Measurements from ENCODE around the gene ALDH1B1.

Gene ALDH1B1

DNA sequence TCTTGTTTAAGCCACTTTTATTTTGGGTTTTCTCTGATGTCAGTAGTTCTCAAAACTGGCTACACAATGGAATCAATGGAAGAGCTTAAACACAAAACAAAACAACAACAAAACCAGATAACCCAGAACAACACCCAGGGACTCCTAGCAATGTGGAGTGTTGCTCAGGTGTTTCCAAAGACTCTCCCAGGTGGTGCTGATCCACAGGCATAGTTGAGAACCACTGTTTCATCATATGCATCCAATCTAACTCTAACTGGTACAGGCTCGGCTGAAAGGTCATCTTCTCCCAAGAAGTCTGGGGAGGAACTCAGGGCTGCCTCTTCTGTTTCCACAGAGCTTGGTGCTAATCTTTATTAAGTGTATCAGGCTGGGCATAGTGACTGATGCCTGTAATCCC, 5.4 kb upstream of the ALDH1B1 start:
- Histone ChIP-seq H3K18ac (ENCODE audit: low read length) (no peak overlapping the region), H3K4me1 (ENCODE audit: control insufficient read depth, low read depth, low read length) (no peaks in the 10 kb centered on the region), H2BK5ac (ENCODE audit: low read length) (no peak overlapping the region), H4K8ac (ENCODE audit: low read depth, low read length) (no peak overlapping the region), H3K79me2 (ENCODE audit: control insufficient read depth, insufficient read depth, low read length) (no peaks in the 10 kb centered on the region), H3K27ac (ENCODE audit: low read depth, low read length) (no peak overlapping the region), H2AK5ac (ENCODE audit: low read length) (no peak overlapping the region), H4K5ac (ENCODE audit: low read length) (no peak overlapping the region), H3K27me3 (ENCODE audit: insufficient read depth, low read length, poor library complexity) (no peaks in the 10 kb centered on the region), H3K56ac (ENCODE audit: low read length) (no peak overlapping the region), H3K79me1 (ENCODE audit: low read length) (no peaks in the 10 kb centered on the region), H3K23ac (ENCODE audit: low read length) (no peak overlapping the region), H3K9ac (ENCODE audit: low read length) (no peak overlapping the region), H3K4me3 (ENCODE audit: low read length) (no peak overlapping the region), H3K4ac (ENCODE audit: low read depth, low read length) (no peak overlapping the region), H3K36me3 (ENCODE audit: control insufficient read depth, insufficient read depth, low read length) (no peaks in the 10 kb centered on the region), H2BK120ac (ENCODE audit: low read depth, low read length) (no peak overlapping the region), H2BK15ac (replicated peaks; ENCODE audit: low read depth) (no peak overlapping the region), H3K4me2 (ENCODE audit: low read length) (no peak overlapping the region)
- DNase-seq = no peak
- WGBS (ENCODE audit: extremely low coverage, insufficient coverage, low lambda C conversion rate) = no CpG with 5 or more reads among the region's 1 CpG

GRCh38 chr9:38387751-38388150, 4.8 kb upstream of the ALDH1B1 start:
- H3K27me3 ChIP-seq (ENCODE audit: insufficient read depth, low read length, poor library complexity) = no peaks in the 10 kb centered on the region
- WGBS (ENCODE audit: extremely low coverage, insufficient coverage, low lambda C conversion rate) = no CpG with 5 or more reads among the region's 4 CpGs
- H3K79me2 ChIP-seq (ENCODE audit: control insufficient read depth, insufficient read depth, low read length) = no peaks in the 10 kb centered on the region
- H2BK15ac ChIP-seq (replicated peaks; ENCODE audit: low read depth) = no peak overlapping the region
- H4K5ac ChIP-seq (ENCODE audit: low read length) = no peak overlapping the region
- H3K9ac ChIP-seq (ENCODE audit: low read length) = no peak overlapping the region
- H3K36me3 ChIP-seq (ENCODE audit: control insufficient read depth, insufficient read depth, low read length) = no peaks in the 10 kb centered on the region
- no peaks in the 10 kb centered on the region for H3K79me1 ChIP-seq (ENCODE audit: low read length)
- no peaks in the 10 kb centered on the region for H3K4me1 ChIP-seq (ENCODE audit: control insufficient read depth, low read depth, low read length)
- no peak overlapping the region for H3K56ac ChIP-seq (ENCODE audit: low read length)
- no peak overlapping the region for H4K8ac ChIP-seq (ENCODE audit: low read depth, low read length)
- H2BK5ac ChIP-seq (ENCODE audit: low read length) = no peak overlapping the region
- H3K18ac ChIP-seq (ENCODE audit: low read length) = no peak overlapping the region
- H3K4ac ChIP-seq (ENCODE audit: low read depth, low read length) = no peak overlapping the region
- H3K27ac ChIP-seq (ENCODE audit: low read depth, low read length) = no peak overlapping the region
- no peak for DNase-seq
- no peak overlapping the region for H2BK120ac ChIP-seq (ENCODE audit: low read depth, low read length)
- H3K23ac ChIP-seq (ENCODE audit: low read length) = no peak overlapping the region
- H3K4me3 ChIP-seq (ENCODE audit: low read length) = no peak overlapping the region
- no peak overlapping the region for H3K4me2 ChIP-seq (ENCODE audit: low read length)
- H2AK5ac ChIP-seq (ENCODE audit: low read length) = no peak overlapping the region

DNA sequence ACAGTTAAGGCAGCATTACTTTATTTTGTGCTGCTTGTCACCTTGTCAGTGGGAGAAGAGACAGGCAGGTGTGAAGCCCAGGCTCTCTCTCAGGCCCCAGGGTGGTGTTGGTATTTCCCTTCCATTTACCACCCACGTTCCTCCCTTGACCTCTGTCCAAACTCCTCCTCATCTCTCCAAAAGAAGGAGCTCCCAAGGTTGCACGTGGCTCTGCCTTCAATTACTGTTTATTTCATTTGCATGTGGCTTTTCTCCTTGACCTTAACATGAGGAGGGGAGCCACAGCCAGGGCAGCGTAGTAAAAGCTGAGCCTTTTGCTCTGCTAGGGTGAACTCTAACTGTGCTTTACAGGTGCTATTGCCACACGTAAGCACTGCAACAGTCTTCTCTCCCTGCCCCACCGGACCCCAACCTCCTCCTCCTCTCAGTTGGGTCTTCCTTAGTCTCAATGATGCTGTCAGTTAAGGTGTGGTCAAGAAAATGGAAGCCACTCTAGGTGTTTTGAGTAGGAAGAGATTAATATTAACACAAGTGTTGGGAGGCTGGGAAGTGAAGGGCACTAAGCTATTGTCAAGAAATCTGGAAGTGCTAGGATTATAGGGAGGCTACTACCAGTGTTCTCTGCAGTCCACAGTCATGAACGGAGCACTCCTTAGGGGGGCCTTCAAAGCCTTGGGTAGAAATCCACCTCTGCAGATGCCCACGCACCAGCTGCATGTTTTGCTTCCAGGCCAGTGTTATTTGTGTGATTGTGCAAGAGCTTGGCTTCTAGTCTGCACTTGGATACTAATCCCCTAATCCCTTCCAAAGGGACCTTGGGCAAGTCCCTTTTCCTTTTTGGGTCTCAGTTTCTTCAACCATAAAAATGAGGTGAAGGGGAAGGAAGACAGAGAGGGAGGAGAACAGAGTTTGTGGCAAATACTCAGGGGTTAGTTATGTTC, 3.9 kb upstream of the ALDH1B1 start:
- no peak for DNase-seq
- no peaks in the 10 kb centered on the region for H3K4me1 ChIP-seq (ENCODE audit: control insufficient read depth, low read depth, low read length)
- H3K23ac ChIP-seq (ENCODE audit: low read length) = no peak overlapping the region
- no peak overlapping the region for H3K4me3 ChIP-seq (ENCODE audit: low read length)
- peaks cover 4% of the 10 kb centered on the region for H3K79me2 ChIP-seq (ENCODE audit: control insufficient read depth, insufficient read depth, low read length)
- no peak overlapping the region for H3K56ac ChIP-seq (ENCODE audit: low read length)
- H3K4me2 ChIP-seq (ENCODE audit: low read length) = no peak overlapping the region
- no peak overlapping the region for H2BK15ac ChIP-seq (replicated peaks; ENCODE audit: low read depth)
- WGBS (ENCODE audit: extremely low coverage, insufficient coverage, low lambda C conversion rate) = no CpG with 5 or more reads among the region's 7 CpGs
- no peak overlapping the region for H4K8ac ChIP-seq (ENCODE audit: low read depth, low read length)
- H3K18ac ChIP-seq (ENCODE audit: low read length) = no peak overlapping the region
- no peak overlapping the region for H2AK5ac ChIP-seq (ENCODE audit: low read length)
- no peak overlapping the region for H3K9ac ChIP-seq (ENCODE audit: low read length)
- H2BK5ac ChIP-seq (ENCODE audit: low read length) = no peak overlapping the region
- peaks cover 1% of the 10 kb centered on the region for H3K79me1 ChIP-seq (ENCODE audit: low read length)
- H3K36me3 ChIP-seq (ENCODE audit: control insufficient read depth, insufficient read depth, low read length) = no peaks in the 10 kb centered on the region
- no peak overlapping the region for H3K4ac ChIP-seq (ENCODE audit: low read depth, low read length)
- no peak overlapping the region for H4K5ac ChIP-seq (ENCODE audit: low read length)
- H3K27me3 ChIP-seq (ENCODE audit: insufficient read depth, low read length, poor library complexity) = no peaks in the 10 kb centered on the region
- no peak overlapping the region for H2BK120ac ChIP-seq (ENCODE audit: low read depth, low read length)
- H3K27ac ChIP-seq (ENCODE audit: low read depth, low read length) = no peak overlapping the region

DNA sequence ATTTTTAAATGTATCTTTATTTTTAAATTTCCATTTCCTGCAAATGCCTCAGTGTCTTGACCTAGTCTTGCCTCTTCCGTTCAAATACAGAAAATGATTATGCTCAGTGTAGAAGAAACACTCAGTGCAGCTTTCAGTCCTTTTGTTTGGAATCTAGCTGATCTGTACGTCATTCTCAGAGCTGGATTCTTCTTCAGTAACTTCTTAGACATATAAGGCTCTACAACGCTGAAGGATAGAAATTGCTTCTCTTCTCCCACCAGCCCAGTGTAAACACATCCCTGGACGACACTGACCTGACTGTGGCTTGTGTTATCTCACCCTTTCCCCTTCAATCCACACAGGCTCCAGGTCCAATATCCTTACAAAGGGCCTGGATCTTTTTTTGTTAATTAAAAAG, 3.2 kb upstream of the ALDH1B1 start:
- Histone ChIP-seq H3K27ac (ENCODE audit: low read depth, low read length) (no peak overlapping the region), H3K56ac (ENCODE audit: low read length) (no peak overlapping the region), H3K4me2 (ENCODE audit: low read length) (no peak overlapping the region), H3K27me3 (ENCODE audit: insufficient read depth, low read length, poor library complexity) (no peaks in the 10 kb centered on the region), H4K5ac (ENCODE audit: low read length) (no peak overlapping the region), H3K18ac (ENCODE audit: low read length) (no peak overlapping the region), H2AK5ac (ENCODE audit: low read length) (no peak overlapping the region), H3K79me2 (ENCODE audit: control insufficient read depth, insufficient read depth, low read length) (peaks cover 4% of the 10 kb centered on the region), H3K9ac (ENCODE audit: low read length) (no peak overlapping the region), H3K4ac (ENCODE audit: low read depth, low read length) (no peak overlapping the region), H2BK5ac (ENCODE audit: low read length) (no peak overlapping the region), H4K8ac (ENCODE audit: low read depth, low read length) (no peak overlapping the region), H3K4me3 (ENCODE audit: low read length) (no peak overlapping the region), H3K36me3 (ENCODE audit: control insufficient read depth, insufficient read depth, low read length) (no peaks in the 10 kb centered on the region), H2BK120ac (ENCODE audit: low read depth, low read length) (no peak overlapping the region), H2BK15ac (replicated peaks; ENCODE audit: low read depth) (no peak overlapping the region), H3K23ac (ENCODE audit: low read length) (no peak overlapping the region), H3K79me1 (ENCODE audit: low read length) (peaks cover 2% of the 10 kb centered on the region), H3K4me1 (ENCODE audit: control insufficient read depth, low read depth, low read length) (no peaks in the 10 kb centered on the region)
- WGBS (ENCODE audit: extremely low coverage, insufficient coverage, low lambda C conversion rate) = no CpG with 5 or more reads among the region's 4 CpGs
- DNase-seq = no peak

DNA sequence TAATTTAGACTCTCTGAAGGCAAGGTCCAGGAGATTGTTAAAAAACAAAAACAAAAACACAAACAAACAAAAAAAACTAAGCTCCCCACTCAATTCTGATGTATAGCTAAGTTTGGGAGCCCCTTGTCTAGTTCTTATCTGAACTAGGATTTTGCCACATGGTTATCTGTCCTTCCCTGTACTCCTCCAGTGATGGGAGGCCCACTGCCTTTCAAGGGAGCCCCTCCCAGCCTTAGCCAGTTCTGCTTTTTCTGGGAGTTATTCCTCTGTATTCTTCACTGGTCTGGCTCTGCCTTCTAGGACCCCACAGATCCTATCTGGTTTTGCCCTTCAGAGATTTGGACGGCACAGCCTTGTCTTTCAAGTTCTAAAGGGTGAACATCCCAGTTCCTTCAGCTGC, 2.1 kb upstream of the ALDH1B1 start:
- no peaks in the 10 kb centered on the region for H3K36me3 ChIP-seq (ENCODE audit: control insufficient read depth, insufficient read depth, low read length)
- WGBS (ENCODE audit: extremely low coverage, insufficient coverage, low lambda C conversion rate) = no CpG with 5 or more reads among the region's 1 CpG
- H3K79me2 ChIP-seq (ENCODE audit: control insufficient read depth, insufficient read depth, low read length) = peaks cover 11% of the 10 kb centered on the region
- no peak overlapping the region for H3K27ac ChIP-seq (ENCODE audit: low read depth, low read length)
- no peak overlapping the region for H2BK120ac ChIP-seq (ENCODE audit: low read depth, low read length)
- no peak for DNase-seq
- no peaks in the 10 kb centered on the region for H3K27me3 ChIP-seq (ENCODE audit: insufficient read depth, low read length, poor library complexity)
- H3K18ac ChIP-seq (ENCODE audit: low read length) = no peak overlapping the region
- no peak overlapping the region for H3K4ac ChIP-seq (ENCODE audit: low read depth, low read length)
- no peak overlapping the region for H3K4me2 ChIP-seq (ENCODE audit: low read length)
- peaks cover 9% of the 10 kb centered on the region for H3K79me1 ChIP-seq (ENCODE audit: low read length)
- H2AK5ac ChIP-seq (ENCODE audit: low read length) = no peak overlapping the region
- no peak overlapping the region for H2BK5ac ChIP-seq (ENCODE audit: low read length)
- H4K8ac ChIP-seq (ENCODE audit: low read depth, low read length) = no peak overlapping the region
- no peak overlapping the region for H3K23ac ChIP-seq (ENCODE audit: low read length)
- H3K56ac ChIP-seq (ENCODE audit: low read length) = no peak overlapping the region
- H3K4me1 ChIP-seq (ENCODE audit: control insufficient read depth, low read depth, low read length) = no peaks in the 10 kb centered on the region
- H3K4me3 ChIP-seq (ENCODE audit: low read length) = no peak overlapping the region
- H3K9ac ChIP-seq (ENCODE audit: low read length) = no peak overlapping the region
- H2BK15ac ChIP-seq (replicated peaks; ENCODE audit: low read depth) = no peak overlapping the region
- no peak overlapping the region for H4K5ac ChIP-seq (ENCODE audit: low read length)

- Histone ChIP-seq H3K4me1 (ENCODE audit: control insufficient read depth, low read depth, low read length) (no peaks in the 10 kb centered on the region), H3K18ac (ENCODE audit: low read length) (no peak overlapping the region), H2BK15ac (replicated peaks; ENCODE audit: low read depth) (no peak overlapping the region), H3K56ac (ENCODE audit: low read length) (no peak overlapping the region), H3K4ac (ENCODE audit: low read depth, low read length) (no peak overlapping the region), H2AK5ac (ENCODE audit: low read length) (no peak overlapping the region), H4K8ac (ENCODE audit: low read depth, low read length) (no peak overlapping the region), H3K23ac (ENCODE audit: low read length) (no peak overlapping the region), H3K79me1 (ENCODE audit: low read length) (peaks cover 13% of the 10 kb centered on the region), H2BK120ac (ENCODE audit: low read depth, low read length) (no peak overlapping the region), H3K36me3 (ENCODE audit: control insufficient read depth, insufficient read depth, low read length) (peaks cover 2% of the 10 kb centered on the region), H3K4me3 (ENCODE audit: low read length) (no peak overlapping the region), H4K5ac (ENCODE audit: low read length) (no peak overlapping the region), H3K9ac (ENCODE audit: low read length) (no peak overlapping the region), H2BK5ac (ENCODE audit: low read length) (no peak overlapping the region), H3K4me2 (ENCODE audit: low read length) (no peak overlapping the region), H3K27me3 (ENCODE audit: insufficient read depth, low read length, poor library complexity) (no peaks in the 10 kb centered on the region), H3K79me2 (ENCODE audit: control insufficient read depth, insufficient read depth, low read length) (peaks cover 11% of the 10 kb centered on the region), H3K27ac (ENCODE audit: low read depth, low read length) (no peak overlapping the region)
- no CpG with 5 or more reads among the region's 5 CpGs for WGBS (ENCODE audit: extremely low coverage, insufficient coverage, low lambda C conversion rate)
- no peak for DNase-seq
Measured at GRCh38 chr9:38390851-38391250, 1.7 kb upstream of the ALDH1B1 start.
